ENCODE data around the gene MAGEB3.

GRCh38 chrX:30196322-30196721, 34.1 kb upstream of the MAGEB3 start:
- peak in 1 of 4 donors; percentile 16 for TF ChIP-seq CTCF (IDR thresholded peaks at IDR 0.05)
- TF ChIP-seq POLR2A (IDR thresholded peaks at IDR 0.05), result no peak
